Measurements from ENCODE around the gene NKX3-2.

NKX3-2 gene

DNA sequence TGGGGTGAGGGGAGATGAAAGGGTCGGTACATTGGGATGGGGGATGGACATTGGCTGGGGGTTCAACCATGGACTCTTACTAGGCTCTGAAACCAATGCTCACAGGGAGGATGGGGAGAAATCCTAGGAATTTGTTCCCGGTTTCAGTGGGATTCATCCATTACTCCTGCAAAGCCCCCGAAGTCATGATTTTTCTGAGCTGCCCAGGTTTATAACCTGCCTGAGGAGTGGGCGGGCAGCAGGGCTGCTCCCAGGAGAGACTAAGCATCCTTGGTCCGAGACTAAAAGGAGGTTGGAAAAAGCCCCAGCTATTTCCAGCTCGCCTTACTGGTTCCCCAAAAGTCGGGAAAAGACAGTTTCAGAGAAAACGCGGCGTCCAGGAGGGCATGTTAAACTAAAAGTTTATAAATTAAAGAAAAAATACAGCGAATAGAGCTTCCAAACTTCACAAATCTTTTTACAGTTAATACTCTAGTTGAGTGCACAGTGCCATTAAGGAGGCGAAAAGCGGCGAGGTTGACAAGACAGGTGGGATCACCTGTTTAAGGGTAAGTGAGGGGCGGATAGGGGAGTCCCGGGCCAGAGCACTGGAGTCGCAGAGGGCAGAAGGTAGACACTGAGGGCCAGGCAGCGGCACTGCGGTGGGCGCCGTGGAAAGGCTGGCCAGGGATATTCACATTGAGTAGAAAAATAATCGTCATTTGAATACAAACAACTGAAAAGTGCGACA is 3.7 kb downstream of the NKX3-2 start:
- peak overlapping the region; percentile 41 for H3K27ac Mint-ChIP-seq

GRCh38 chr4:13539619-13540445 is 4.5 kb downstream of the NKX3-2 start:
- Mint-ChIP-seq H3K27ac (peak overlapping the region; percentile 52), H3K9me3 (peaks cover 16% of the 10 kb centered on the region), H3K4me1 (ENCODE audit: low read depth) (peaks cover 9% of the 10 kb centered on the region), H3K27me3 (ENCODE audit: low read depth) (peaks cover 88% of the 10 kb centered on the region), H3K36me3 (ENCODE audit: low read depth) (no peaks in the 10 kb centered on the region), H3K4me3 (no peak overlapping the region)

More for the DNA sequence above, 3.7 kb downstream of the NKX3-2 start:
- peaks cover 87% of the 10 kb centered on the region for H3K27me3 Mint-ChIP-seq (ENCODE audit: low read depth)
- H3K36me3 Mint-ChIP-seq (ENCODE audit: low read depth): no peaks in the 10 kb centered on the region
- H3K4me1 Mint-ChIP-seq (ENCODE audit: low read depth): peaks cover 15% of the 10 kb centered on the region
- H3K9me3 Mint-ChIP-seq: peaks cover 16% of the 10 kb centered on the region
- peak overlapping the region; percentile 26 for H3K4me3 Mint-ChIP-seq

- H3K27ac Mint-ChIP-seq: peak overlapping the region; percentile 74
- peaks cover 8% of the 10 kb centered on the region for H3K4me1 Mint-ChIP-seq (ENCODE audit: low read depth)
- H3K27me3 Mint-ChIP-seq (ENCODE audit: low read depth): peaks cover 91% of the 10 kb centered on the region
- peaks cover 16% of the 10 kb centered on the region for H3K9me3 Mint-ChIP-seq
- H3K4me3 Mint-ChIP-seq: no peak overlapping the region
- H3K36me3 Mint-ChIP-seq (ENCODE audit: low read depth): no peaks in the 10 kb centered on the region
Measured at GRCh38 chr4:13539047-13539618, 5.2 kb downstream of the NKX3-2 start.

DNA sequence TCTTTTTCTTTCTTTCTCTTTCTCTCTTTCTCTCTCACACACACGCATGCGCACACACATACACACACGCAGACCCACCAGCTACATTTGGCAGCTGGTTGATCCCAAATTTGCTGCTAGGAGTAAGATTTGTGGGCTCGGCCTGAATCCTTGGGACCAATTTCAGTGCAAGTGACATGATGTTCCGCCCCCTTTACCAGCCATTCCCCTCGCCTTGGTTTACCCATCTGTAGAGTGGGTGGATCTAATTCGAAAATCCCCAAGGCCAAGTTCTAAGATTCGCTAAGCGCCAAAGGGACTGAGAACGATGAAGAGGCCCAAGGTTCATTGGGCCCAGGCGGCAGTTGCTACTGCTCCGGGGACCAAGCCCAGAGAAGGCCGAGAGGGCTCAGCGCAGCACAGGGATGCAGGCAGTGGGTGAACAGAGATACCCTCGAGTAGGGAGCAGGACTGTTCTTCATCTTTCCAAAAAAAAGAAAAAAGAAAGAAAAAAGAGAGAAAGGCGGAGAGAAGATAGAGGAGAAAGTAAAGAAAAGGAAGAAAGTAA is 5.8 kb downstream of the NKX3-2 start:
- peaks cover 8% of the 10 kb centered on the region for H3K4me1 Mint-ChIP-seq (ENCODE audit: low read depth)
- peaks cover 16% of the 10 kb centered on the region for H3K9me3 Mint-ChIP-seq
- no peaks in the 10 kb centered on the region for H3K36me3 Mint-ChIP-seq (ENCODE audit: low read depth)
- no peak overlapping the region for H3K4me3 Mint-ChIP-seq
- H3K27ac Mint-ChIP-seq: peak overlapping the region; percentile 74
- H3K27me3 Mint-ChIP-seq (ENCODE audit: low read depth): peaks cover 95% of the 10 kb centered on the region

DNA sequence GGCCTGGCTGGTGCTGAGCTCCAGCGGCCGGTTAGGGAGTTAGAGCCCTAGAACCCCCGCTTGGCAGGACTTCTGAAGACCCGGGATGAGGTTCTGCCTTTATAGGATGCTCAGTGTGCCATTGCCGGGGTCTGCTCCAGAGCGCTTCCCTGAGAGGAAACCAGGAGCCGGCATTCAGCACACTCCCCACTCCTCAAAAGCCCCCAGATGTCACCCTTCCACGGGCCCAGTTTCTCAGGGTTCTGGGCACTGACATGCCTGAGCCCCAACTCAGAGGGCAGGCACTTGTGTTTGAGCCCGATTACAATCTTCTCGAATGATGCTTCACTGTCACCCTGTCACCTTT is 6.5 kb downstream of the NKX3-2 start:
- Mint-ChIP-seq H3K9me3 (peaks cover 16% of the 10 kb centered on the region), H3K4me1 (ENCODE audit: low read depth) (peaks cover 7% of the 10 kb centered on the region), H3K4me3 (no peak overlapping the region), H3K27ac (peak overlapping the region; percentile 74), H3K36me3 (ENCODE audit: low read depth) (no peaks in the 10 kb centered on the region), H3K27me3 (ENCODE audit: low read depth) (peaks cover 94% of the 10 kb centered on the region)

DNA sequence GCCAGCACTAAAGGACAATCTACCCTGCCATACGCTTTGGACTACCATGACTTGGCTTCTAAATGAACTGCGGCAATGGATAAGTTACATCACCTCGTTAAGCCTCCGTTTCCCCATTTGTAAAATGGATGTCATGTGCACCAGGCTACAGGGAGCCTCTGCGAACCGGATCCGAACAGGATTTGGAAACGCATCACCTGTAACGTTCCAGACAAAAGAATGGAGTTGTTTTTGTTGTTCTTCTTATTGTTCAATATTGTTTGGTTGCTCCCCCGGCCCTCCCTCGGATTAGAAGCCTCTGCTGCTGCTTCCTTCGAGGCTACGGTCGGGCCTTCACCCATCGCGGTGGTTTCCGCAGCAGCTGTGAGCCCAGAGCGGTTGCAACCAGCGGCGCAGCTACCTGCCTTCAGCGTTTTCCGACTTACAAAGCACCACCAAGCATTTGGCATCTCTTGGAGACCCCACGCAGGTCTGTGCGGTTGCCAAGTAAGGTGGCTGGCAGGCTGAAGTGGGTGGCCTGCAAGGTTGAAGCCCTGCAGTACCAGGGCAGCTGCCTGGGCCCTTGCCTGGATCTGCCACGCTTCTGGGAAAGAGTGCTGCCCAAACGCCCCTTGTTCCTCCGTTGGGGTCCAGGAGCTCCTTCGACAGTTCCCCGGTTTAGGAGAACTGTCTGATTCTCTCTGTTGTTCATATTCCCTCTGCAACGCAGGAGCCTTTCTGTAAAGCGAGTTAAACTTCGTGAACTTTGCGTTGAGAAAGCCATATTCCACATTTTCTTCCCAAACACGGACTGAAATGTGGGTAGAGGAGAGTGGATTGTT is 7.1 kb downstream of the NKX3-2 start:
- peaks cover 96% of the 10 kb centered on the region for H3K27me3 Mint-ChIP-seq (ENCODE audit: low read depth)
- peaks cover 7% of the 10 kb centered on the region for H3K4me1 Mint-ChIP-seq (ENCODE audit: low read depth)
- H3K4me3 Mint-ChIP-seq: no peak overlapping the region
- H3K36me3 Mint-ChIP-seq (ENCODE audit: low read depth): no peaks in the 10 kb centered on the region
- H3K27ac Mint-ChIP-seq: peak overlapping the region; percentile 21
- peaks cover 16% of the 10 kb centered on the region for H3K9me3 Mint-ChIP-seq

DNA sequence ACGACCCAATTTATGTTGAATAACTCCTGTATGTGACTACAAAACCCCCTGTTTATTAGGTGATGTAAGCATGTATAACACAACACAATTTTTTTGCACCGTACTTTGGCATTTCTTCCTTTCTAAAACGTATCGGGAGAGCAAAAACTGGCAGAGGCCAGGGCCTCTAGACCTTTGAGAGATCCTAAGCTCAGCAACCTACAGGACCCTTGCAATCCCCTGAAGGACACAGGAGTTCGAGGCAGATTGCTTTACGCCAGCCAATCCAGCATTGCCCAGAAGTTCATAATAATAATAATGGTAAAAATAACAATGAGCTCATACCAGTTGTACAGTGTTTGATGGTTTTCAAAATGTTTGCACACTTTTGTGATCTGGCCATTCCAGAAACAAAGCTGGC is 7.7 kb downstream of the NKX3-2 start:
- Mint-ChIP-seq H3K27ac (peak overlapping the region; percentile 21), H3K9me3 (peaks cover 16% of the 10 kb centered on the region), H3K4me1 (ENCODE audit: low read depth) (peaks cover 7% of the 10 kb centered on the region), H3K27me3 (ENCODE audit: low read depth) (peaks cover 97% of the 10 kb centered on the region), H3K36me3 (ENCODE audit: low read depth) (no peaks in the 10 kb centered on the region), H3K4me3 (no peak overlapping the region)

DNA sequence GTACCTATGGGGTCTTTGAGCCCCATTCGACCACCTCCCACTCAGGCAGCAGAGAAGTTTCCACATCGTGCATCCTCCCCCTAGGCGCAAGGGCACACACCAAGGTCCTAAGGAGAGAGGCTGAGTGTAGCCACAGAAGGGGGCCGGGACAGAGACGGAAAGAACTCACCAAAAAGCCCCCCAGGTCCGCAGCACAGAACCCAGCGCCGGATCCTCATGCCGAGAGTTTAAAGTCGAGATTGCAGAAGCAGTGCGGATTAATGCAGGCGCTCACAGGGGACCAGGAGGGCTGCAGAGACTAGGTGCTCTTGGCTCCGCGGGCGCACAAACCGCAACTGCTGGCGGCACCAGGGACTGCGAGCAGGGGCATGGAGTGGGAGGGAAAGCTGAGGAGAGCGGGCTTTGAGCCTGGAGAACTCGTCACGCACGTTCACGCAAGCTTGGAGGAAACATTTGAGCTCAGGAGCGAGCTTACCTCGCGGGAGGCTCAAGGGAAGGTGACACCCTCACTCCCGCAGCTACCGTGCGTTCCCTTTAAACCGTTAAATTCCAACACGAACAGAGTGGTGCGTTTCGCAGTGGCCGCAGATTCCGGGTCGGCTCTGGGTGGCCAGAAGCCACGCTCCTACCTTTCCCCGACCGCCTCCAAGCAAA is 8.5 kb downstream of the NKX3-2 start:
- peaks cover 97% of the 10 kb centered on the region for H3K27me3 Mint-ChIP-seq (ENCODE audit: low read depth)
- H3K4me3 Mint-ChIP-seq: no peak overlapping the region
- H3K4me1 Mint-ChIP-seq (ENCODE audit: low read depth): peaks cover 6% of the 10 kb centered on the region
- peaks cover 16% of the 10 kb centered on the region for H3K9me3 Mint-ChIP-seq
- H3K27ac Mint-ChIP-seq: peak overlapping the region; percentile 41
- H3K36me3 Mint-ChIP-seq (ENCODE audit: low read depth): no peaks in the 10 kb centered on the region

GRCh38 chr4:13535118-13535517 is 9.2 kb downstream of the NKX3-2 start:
- H3K27me3 Mint-ChIP-seq (ENCODE audit: low read depth): peaks cover 97% of the 10 kb centered on the region
- no peaks in the 10 kb centered on the region for H3K36me3 Mint-ChIP-seq (ENCODE audit: low read depth)
- peak overlapping the region; percentile 41 for H3K27ac Mint-ChIP-seq
- no peak overlapping the region for H3K4me3 Mint-ChIP-seq
- peaks cover 4% of the 10 kb centered on the region for H3K4me1 Mint-ChIP-seq (ENCODE audit: low read depth)
- peaks cover 16% of the 10 kb centered on the region for H3K9me3 Mint-ChIP-seq

GRCh38 chr4:13534344-13535063 is 9.8 kb downstream of the NKX3-2 start:
- Mint-ChIP-seq H3K9me3 (peaks cover 16% of the 10 kb centered on the region), H3K36me3 (ENCODE audit: low read depth) (no peaks in the 10 kb centered on the region), H3K4me1 (ENCODE audit: low read depth) (peaks cover 4% of the 10 kb centered on the region), H3K27ac (peak overlapping the region; percentile 52), H3K27me3 (ENCODE audit: low read depth) (peaks cover 97% of the 10 kb centered on the region), H3K4me3 (no peak overlapping the region)

DNA sequence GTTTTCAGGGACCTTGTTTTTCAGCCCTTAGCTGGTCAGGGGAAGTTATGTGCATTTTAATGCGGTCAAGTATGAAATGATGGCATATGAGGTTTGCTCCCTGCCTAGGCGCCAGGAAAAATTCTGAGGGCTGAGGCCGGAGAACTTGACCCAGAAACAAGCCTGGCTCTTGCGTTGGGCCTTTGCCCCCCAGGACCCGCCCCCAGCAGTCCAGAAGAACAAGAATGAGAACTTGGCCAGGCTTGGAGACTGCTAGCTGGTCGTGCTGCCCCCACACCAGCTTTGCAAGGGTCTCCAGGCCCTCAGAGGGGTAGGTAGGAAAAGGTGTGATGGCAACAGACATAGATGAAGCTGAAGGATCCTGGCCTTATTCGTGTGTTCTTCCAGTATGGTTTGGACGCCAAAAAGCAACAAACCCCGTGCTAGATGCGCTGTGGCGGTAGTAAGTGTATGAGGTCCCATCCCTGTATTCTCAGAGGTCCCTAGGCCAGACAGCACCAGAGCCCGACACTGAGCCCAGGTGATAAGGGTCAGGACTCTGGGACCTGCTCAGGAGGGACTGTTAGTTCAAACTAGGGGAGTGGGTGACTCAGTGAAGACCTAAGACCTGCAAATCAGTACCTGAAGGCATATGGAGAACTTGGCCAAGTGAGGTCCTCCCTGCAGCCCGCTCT is 10.5 kb downstream of the NKX3-2 start:
- H3K4me3 Mint-ChIP-seq: no peak overlapping the region
- peak overlapping the region; percentile 52 for H3K27ac Mint-ChIP-seq
- H3K36me3 Mint-ChIP-seq (ENCODE audit: low read depth): peaks cover 1% of the 10 kb centered on the region
- peaks cover 16% of the 10 kb centered on the region for H3K9me3 Mint-ChIP-seq
- peaks cover 97% of the 10 kb centered on the region for H3K27me3 Mint-ChIP-seq (ENCODE audit: low read depth)
- H3K4me1 Mint-ChIP-seq (ENCODE audit: low read depth): peaks cover 6% of the 10 kb centered on the region

GRCh38 chr4:13531625-13531998 is 12.7 kb downstream of the NKX3-2 start:
- Mint-ChIP-seq H3K4me1 (ENCODE audit: low read depth) (peaks cover 4% of the 10 kb centered on the region), H3K36me3 (ENCODE audit: low read depth) (peaks cover 2% of the 10 kb centered on the region), H3K27me3 (ENCODE audit: low read depth) (peaks cover 92% of the 10 kb centered on the region), H3K9me3 (peaks cover 5% of the 10 kb centered on the region), H3K4me3 (no peak overlapping the region), H3K27ac (no peak overlapping the region)
